Measurements from ENCODE around the gene BARD1.

BARD1 gene

GRCh38 chr2:214808981-214809750 is at the start of gene BARD1:
Gene BARD1, minus strand, starts transcription at chr2:214809683. Its CDS starts 114 bp downstream, at chr2:214809569.
- peaks cover 19% of the 10 kb centered on the region for H3K4me1 ChIP-seq (ENCODE audit: insufficient read depth, low read length)
- H3K36me3 ChIP-seq (ENCODE audit: insufficient read depth, low read length): peaks cover 2% of the 10 kb centered on the region
- peak within 1 kb of the TSS; percentile 98 for H2AFZ ChIP-seq (ENCODE audit: low read depth, low read length)
- no peaks in the 10 kb centered on the region for H3K27me3 ChIP-seq (ENCODE audit: insufficient read depth, low read length)
- H3K4me3 ChIP-seq (ENCODE audit: low read length): peak within 1 kb of the TSS; percentile 97
- no peaks in the 10 kb centered on the region for H3K9me3 ChIP-seq (ENCODE audit: low read length)

GRCh38 chr2:214856137-214856536 is 46.7 kb upstream of the BARD1 start:
- no peak overlapping the region for H2AFZ ChIP-seq (ENCODE audit: low read depth, low read length)

GRCh38 chr2:214853906-214854305 is 44.4 kb upstream of the BARD1 start:
- Histone ChIP-seq H3K4me3 (ENCODE audit: low read length) (no peak overlapping the region), H3K27me3 (ENCODE audit: insufficient read depth, low read length) (no peaks in the 10 kb centered on the region), H3K9me3 (ENCODE audit: low read length) (no peaks in the 10 kb centered on the region), H3K4me1 (ENCODE audit: insufficient read depth, low read length) (peaks cover 16% of the 10 kb centered on the region), H2AFZ (ENCODE audit: low read depth, low read length) (no peak overlapping the region), H3K36me3 (ENCODE audit: insufficient read depth, low read length) (no peaks in the 10 kb centered on the region)

More at GRCh38 chr2:214856137-214856536, 46.7 kb upstream of the BARD1 start:
- Histone ChIP-seq H3K9me3 (ENCODE audit: low read length) (no peaks in the 10 kb centered on the region), H3K27me3 (ENCODE audit: insufficient read depth, low read length) (no peaks in the 10 kb centered on the region), H3K4me1 (ENCODE audit: insufficient read depth, low read length) (peaks cover 16% of the 10 kb centered on the region), H3K4me3 (ENCODE audit: low read length) (no peak overlapping the region), H3K36me3 (ENCODE audit: insufficient read depth, low read length) (no peaks in the 10 kb centered on the region)

GRCh38 chr2:214843823-214844222 is 34.3 kb upstream of the BARD1 start:
- Histone ChIP-seq H3K27me3 (ENCODE audit: insufficient read depth, low read length) (no peaks in the 10 kb centered on the region), H3K36me3 (ENCODE audit: insufficient read depth, low read length) (no peaks in the 10 kb centered on the region)

GRCh38 chr2:214839464-214839863 is 30.0 kb upstream of the BARD1 start:
- H3K27me3 ChIP-seq (ENCODE audit: insufficient read depth, low read length): no peaks in the 10 kb centered on the region
- H3K4me1 ChIP-seq (ENCODE audit: insufficient read depth, low read length): no peaks in the 10 kb centered on the region
- no peaks in the 10 kb centered on the region for H3K36me3 ChIP-seq (ENCODE audit: insufficient read depth, low read length)
- no peak overlapping the region for H2AFZ ChIP-seq (ENCODE audit: low read depth, low read length)
- no peak overlapping the region for H3K4me3 ChIP-seq (ENCODE audit: low read length)
- peaks cover 4% of the 10 kb centered on the region for H3K9me3 ChIP-seq (ENCODE audit: low read length)

More at GRCh38 chr2:214843823-214844222, 34.3 kb upstream of the BARD1 start:
- no peaks in the 10 kb centered on the region for H3K4me1 ChIP-seq (ENCODE audit: insufficient read depth, low read length)
- H3K4me3 ChIP-seq (ENCODE audit: low read length): no peak overlapping the region
- no peak overlapping the region for H2AFZ ChIP-seq (ENCODE audit: low read depth, low read length)
- H3K9me3 ChIP-seq (ENCODE audit: low read length): peaks cover 4% of the 10 kb centered on the region

- H3K9me3 ChIP-seq (ENCODE audit: low read length): peaks cover 4% of the 10 kb centered on the region
- no peak overlapping the region for H3K4me3 ChIP-seq (ENCODE audit: low read length)
- no peaks in the 10 kb centered on the region for H3K36me3 ChIP-seq (ENCODE audit: insufficient read depth, low read length)
- no peak overlapping the region for H2AFZ ChIP-seq (ENCODE audit: low read depth, low read length)
- H3K27me3 ChIP-seq (ENCODE audit: insufficient read depth, low read length): no peaks in the 10 kb centered on the region
- no peaks in the 10 kb centered on the region for H3K4me1 ChIP-seq (ENCODE audit: insufficient read depth, low read length)
These were observed 28.0 kb upstream of the BARD1 start for GRCh38 chr2:214837466-214837865.

GRCh38 chr2:214836568-214836967 is 27.1 kb upstream of the BARD1 start:
- Histone ChIP-seq H3K9me3 (ENCODE audit: low read length) (peaks cover 4% of the 10 kb centered on the region), H3K4me3 (ENCODE audit: low read length) (no peak overlapping the region), H3K4me1 (ENCODE audit: insufficient read depth, low read length) (no peaks in the 10 kb centered on the region), H3K27me3 (ENCODE audit: insufficient read depth, low read length) (no peaks in the 10 kb centered on the region), H3K36me3 (ENCODE audit: insufficient read depth, low read length) (no peaks in the 10 kb centered on the region), H2AFZ (ENCODE audit: low read depth, low read length) (no peak overlapping the region)

- Histone ChIP-seq H3K4me1 (ENCODE audit: insufficient read depth, low read length) (no peaks in the 10 kb centered on the region), H3K9me3 (ENCODE audit: low read length) (no peaks in the 10 kb centered on the region), H3K36me3 (ENCODE audit: insufficient read depth, low read length) (no peaks in the 10 kb centered on the region), H3K4me3 (ENCODE audit: low read length) (no peak overlapping the region), H3K27me3 (ENCODE audit: insufficient read depth, low read length) (no peaks in the 10 kb centered on the region), H2AFZ (ENCODE audit: low read depth, low read length) (no peak overlapping the region)
These were observed 21.4 kb upstream of the BARD1 start for GRCh38 chr2:214830794-214831346.

GRCh38 chr2:214816008-214816533 is 6.6 kb upstream of the BARD1 start:
- H3K36me3 ChIP-seq (ENCODE audit: insufficient read depth, low read length): no peaks in the 10 kb centered on the region
- H3K27me3 ChIP-seq (ENCODE audit: insufficient read depth, low read length): no peaks in the 10 kb centered on the region
- H3K4me3 ChIP-seq (ENCODE audit: low read length): no peak overlapping the region

GRCh38 chr2:214810671-214811070 is 1.2 kb upstream of the BARD1 start:
- Histone ChIP-seq H3K4me1 (ENCODE audit: insufficient read depth, low read length) (peaks cover 19% of the 10 kb centered on the region), H3K4me3 (ENCODE audit: low read length) (peak overlapping the region; percentile 63), H3K36me3 (ENCODE audit: insufficient read depth, low read length) (no peaks in the 10 kb centered on the region)

More at GRCh38 chr2:214816008-214816533, 6.6 kb upstream of the BARD1 start:
- H3K4me1 ChIP-seq (ENCODE audit: insufficient read depth, low read length): peaks cover 5% of the 10 kb centered on the region
- no peaks in the 10 kb centered on the region for H3K9me3 ChIP-seq (ENCODE audit: low read length)
- no peak overlapping the region for H2AFZ ChIP-seq (ENCODE audit: low read depth, low read length)

GRCh38 chr2:214809751-214810564 is 475 bp upstream of the BARD1 start:
- peak overlapping the region; percentile 97 for H3K4me3 ChIP-seq (ENCODE audit: low read length)
- H2AFZ ChIP-seq (ENCODE audit: low read depth, low read length): peak overlapping the region; percentile 98
- no peaks in the 10 kb centered on the region for H3K36me3 ChIP-seq (ENCODE audit: insufficient read depth, low read length)
- H3K9me3 ChIP-seq (ENCODE audit: low read length): no peaks in the 10 kb centered on the region
- H3K4me1 ChIP-seq (ENCODE audit: insufficient read depth, low read length): peaks cover 19% of the 10 kb centered on the region
- no peaks in the 10 kb centered on the region for H3K27me3 ChIP-seq (ENCODE audit: insufficient read depth, low read length)

More at GRCh38 chr2:214810671-214811070, 1.2 kb upstream of the BARD1 start:
- H2AFZ ChIP-seq (ENCODE audit: low read depth, low read length): peak overlapping the region; percentile 52
- H3K9me3 ChIP-seq (ENCODE audit: low read length): no peaks in the 10 kb centered on the region
- no peaks in the 10 kb centered on the region for H3K27me3 ChIP-seq (ENCODE audit: insufficient read depth, low read length)

GRCh38 chr2:214807653-214808052 is 1.8 kb downstream of the BARD1 start:
- Histone ChIP-seq H2AFZ (ENCODE audit: low read depth, low read length) (peak overlapping the region; percentile 29), H3K36me3 (ENCODE audit: insufficient read depth, low read length) (peaks cover 6% of the 10 kb centered on the region), H3K4me3 (ENCODE audit: low read length) (peak overlapping the region; percentile 97), H3K9me3 (ENCODE audit: low read length) (no peaks in the 10 kb centered on the region), H3K4me1 (ENCODE audit: insufficient read depth, low read length) (peaks cover 14% of the 10 kb centered on the region), H3K27me3 (ENCODE audit: insufficient read depth, low read length) (no peaks in the 10 kb centered on the region)

Measured in neuron (in vitro differentiated cells).